ENCODE results near the gene TSEN15.

GRCh38 chr1:184068354-184068753 lies 16.8 kb downstream of the TSEN15 start:
- TF ChIP-seq POLR2AphosphoS5 (IDR thresholded peaks at IDR 0.05) (no peak), CTCF (IDR thresholded peaks at IDR 0.05) (no peak), EP300 (IDR thresholded peaks at IDR 0.05; ENCODE audit: low read depth) (no peak), POLR2A (IDR thresholded peaks at IDR 0.05) (no peak)

Measured in transverse colon (tissue), 4 donors.